HG02588 (cell line): ENCODE measurements around the gene MCF2L.
"Not testable (repeated sequence)": the region's sequence is repeated elsewhere in the genome, so short reads cannot be mapped to it uniquely, and the experiment has no call there.

Source experiments
- ATAC-seq: cut with Tn5 transposase; IDR thresholded peaks from one replicate; pipeline ENCODE4 v1.9.1; 2021; ENCODE audit warnings: mild to moderate bottlenecking, moderate library complexity; ENCODE audit not compliant: unreplicated experiment

Gene MCF2L

DNA sequence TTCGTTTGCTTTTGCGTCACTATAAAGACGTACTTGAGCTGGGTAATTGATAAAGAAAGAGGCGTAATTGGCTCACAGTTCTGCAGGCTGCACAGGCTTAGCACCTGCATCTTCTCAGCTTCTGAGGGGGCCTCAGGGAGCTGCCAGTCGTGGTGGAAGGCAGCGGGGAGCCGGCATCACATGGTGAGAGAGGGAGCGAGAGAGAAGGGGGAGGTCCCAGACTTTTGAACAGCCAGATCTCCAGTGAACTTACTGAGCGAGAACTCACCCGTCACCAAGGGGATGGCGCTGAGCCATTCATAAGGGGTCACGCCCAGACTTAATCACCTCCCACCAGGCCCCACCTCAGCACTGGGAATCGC is 77.8 kb downstream of the MCF2L start:
- no peak for ATAC-seq

DNA sequence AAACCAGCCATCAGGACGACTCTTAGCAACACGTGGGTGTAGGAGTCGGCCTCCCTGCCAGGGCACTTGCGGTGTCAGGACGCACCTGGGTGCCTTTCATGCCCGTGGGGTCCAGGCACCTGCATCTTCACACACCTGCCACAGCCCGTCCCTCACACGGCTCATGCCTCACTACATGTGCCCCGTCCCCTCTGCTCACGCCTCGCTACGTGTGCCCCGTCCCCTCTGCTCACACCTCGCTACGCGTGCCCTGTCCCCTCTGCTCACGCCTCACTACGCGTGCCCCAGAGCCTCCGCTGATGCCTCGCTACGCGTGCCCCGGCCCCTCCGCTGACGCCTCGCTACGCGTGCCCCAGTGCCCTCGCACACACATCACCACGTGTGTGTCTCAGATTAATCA is 78.6 kb downstream of the MCF2L start:
- no peak for ATAC-seq

DNA sequence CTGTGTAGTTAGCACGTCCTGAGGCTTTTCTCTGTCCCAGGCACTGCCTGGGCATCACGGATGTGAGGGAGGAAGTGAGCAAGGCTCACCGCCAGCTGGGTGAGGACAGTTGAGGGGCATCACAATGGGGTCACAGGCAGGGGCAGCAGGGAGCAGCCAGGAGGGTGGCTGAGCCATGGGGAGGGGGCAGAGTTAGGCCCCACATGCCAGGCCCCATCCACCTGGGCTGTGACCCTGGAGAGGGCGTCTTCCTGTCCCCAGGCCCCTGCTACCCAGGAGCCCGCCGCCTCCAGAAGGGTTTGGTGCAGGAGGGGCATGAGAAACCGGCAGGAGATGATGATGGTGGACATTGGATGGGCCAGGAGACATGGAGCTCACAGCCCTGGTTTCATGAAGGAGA is 79.8 kb downstream of the MCF2L start:
- no peak for ATAC-seq

DNA sequence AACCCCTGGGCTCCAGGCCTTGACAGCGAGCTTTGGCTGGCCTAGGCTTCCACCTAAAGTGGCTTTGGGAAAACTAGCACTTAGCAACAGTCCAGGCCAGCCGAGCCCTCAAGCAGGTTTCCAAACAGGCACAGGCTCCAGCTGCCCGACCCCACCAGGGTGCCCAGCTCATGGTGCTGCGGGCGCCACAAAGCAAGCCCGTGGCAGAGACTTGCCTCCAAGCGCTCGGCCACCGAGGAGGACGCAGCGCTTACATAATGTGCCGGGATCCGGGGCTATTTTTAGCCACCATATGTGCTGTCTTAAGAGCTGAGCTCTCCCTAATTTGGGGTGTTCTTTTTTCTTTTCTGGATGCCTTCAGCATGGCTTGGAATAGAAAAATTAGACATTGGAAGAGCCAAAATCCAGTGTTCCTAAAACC is 80.5 kb downstream of the MCF2L start:
- no peak for ATAC-seq

DNA sequence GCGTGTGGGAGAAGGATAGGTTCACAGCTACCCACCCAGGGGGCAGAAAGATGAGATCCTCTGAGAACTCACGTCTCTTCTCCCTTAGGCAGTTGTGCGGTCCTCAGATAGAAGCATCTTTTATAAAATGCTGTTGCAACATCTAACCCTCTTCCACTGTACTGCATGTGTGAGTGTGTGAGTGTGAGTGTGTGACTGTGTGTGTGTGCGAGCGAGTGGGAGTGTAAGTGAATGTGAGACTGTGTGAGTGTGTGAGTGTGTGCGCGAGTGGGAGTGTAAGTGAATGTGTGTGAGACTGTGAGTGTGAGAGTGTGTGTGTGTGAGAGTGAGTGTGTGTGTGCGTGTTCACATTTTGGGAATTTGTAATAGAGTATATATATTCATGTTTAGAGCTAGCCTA is 81.0 kb downstream of the MCF2L start:
- no peak for ATAC-seq

DNA sequence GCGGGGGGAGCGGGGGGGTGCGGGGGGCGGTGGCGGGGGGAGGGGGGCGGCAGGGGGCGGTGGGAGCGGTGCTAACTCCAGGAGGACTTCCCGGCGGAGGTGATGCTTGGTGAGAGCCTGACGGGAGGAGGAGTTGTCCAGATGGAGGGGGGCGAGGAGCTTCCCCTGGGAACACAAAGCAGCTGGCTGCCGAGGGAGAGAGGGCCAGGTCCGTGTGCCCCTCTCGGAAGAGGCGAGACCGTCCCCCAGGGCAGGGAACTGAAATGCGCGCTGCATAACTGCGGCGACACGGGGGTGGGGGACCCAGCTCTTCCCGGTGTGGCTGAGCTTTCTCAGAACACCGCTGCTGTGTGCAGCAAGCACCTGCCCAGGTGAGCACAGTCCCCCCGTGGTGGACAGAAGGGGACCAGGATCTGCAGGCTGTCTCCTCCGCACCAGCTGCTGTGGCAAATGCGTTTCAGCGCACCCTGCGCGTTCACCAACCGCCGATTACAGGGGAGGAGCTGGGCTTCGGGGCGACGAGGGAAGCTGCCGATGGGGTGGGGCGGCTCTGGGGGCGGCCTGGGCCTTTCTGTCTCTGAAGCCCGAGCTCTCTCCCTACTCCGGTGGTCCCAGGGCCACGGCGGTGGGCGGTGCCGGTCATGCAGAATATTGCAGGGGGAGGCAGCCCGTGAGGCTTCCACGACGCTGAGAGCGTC is 81.9 kb downstream of the MCF2L start:
- ATAC-seq = no peak

DNA sequence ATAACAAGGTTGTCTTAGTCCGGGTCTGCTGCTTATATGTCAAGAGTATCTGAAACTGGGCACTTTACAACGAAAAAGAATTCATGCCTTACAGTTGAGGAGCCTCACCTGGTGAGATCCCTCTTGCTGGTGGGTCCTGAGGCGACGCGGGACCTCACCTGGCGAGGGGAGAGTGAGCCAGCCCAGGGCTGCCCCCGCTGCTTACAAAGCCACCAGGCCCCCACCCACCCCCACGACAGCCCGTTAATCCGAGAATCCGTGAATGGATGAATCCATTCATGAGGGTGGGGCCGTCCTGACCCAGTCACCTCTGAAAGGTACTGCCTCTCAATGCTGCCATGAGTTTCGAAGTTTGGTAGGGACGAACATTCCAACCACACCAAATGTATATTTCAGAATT is 82.6 kb downstream of the MCF2L start:
- ATAC-seq = no peak

DNA sequence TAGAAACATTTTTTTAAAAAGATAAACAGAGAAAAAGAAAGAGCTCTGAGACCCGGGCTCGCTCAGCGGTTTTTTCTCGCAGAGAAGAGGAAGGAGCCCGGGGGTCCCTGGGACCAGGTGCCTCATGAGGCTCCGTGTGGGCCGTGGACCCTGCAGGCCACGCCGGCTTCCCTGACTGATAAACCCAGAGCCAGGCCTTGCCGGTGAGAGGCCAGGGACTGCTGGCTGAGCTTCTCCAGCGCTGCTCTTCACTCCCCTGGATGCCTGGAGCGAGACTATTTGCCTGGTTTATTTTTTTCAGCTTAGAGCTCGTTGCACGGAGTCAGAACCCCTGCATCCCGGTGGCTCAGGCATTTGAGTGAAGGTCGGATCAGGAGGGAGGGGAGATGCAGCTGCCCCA is 83.2 kb downstream of the MCF2L start:
- no peak for ATAC-seq

DNA sequence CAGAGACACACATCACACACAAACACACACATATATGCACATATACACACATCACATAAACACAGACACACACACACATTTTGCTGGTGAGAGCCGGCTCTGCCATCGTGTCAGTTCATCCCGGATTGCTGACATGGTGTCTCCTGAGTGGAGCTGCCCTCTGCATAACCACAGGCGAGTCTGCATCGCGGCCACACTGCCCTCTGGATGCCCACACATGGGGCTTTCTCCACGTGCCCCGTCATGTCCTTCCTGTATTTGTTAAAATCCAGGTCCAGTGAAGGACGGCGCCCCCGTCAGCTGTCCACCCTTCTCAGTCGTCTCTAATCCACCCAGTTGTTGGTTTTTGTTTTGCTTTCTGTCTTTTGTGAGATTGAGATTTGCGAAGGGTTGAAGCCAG is 84.0 kb downstream of the MCF2L start:
- ATAC-seq = no peak

DNA sequence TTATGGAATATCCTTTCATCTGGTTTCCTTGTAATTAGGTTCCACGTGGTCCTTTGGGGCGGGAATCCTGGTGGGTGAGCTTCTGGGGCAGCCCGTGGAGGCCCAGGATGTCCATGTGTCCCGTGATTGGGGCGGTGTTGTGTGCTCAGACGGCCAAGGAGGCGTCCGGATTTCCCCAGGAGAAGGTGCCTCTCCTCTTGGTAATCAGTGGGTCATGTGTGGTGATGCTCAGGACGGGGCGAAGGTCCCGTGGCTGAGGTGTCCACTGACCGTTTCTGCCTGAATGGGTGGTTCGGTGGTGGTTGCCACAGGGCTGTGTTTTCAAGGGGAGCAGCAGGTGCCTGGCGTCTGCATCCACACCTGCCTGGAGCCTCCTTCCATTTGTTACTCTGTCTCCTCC is 84.4 kb downstream of the MCF2L start:
- no peak for ATAC-seq

DNA sequence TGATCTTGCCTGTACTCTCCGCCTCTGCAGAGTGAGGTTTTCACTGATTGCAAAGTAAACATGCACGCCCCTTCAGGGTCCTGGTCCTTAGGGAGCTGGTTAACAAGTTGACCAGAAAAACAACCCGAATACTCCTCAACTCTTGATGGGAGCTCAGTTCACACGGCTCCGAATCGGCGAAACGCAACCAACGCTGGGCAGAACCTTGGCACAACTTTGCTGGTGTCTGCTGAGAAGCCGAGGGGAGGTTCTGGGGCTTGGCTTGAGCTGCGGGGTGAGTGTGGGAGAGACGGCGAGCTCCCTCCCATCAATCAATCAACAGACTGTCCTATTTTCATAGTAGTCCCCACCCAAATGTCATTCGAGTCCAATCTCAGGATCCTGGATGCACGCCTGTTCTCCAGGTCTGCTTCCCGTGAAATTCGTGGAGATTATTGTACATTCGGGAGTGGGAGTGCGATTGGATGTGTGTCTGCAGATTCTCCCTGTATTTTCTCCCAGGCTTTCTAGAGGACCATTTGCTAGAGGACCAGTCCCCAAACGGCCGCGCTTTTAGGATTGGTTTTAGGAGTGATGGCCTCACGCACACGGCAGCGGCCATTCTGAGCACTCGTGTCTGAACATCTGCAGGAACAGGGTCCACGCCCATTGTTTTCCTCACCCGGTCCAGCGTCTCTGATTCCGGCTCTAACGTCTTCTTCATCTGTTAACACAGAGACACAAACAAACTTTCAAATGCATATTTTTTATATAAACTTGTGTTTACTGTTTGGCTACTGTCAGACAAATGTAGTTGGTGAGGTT is 85.0 kb downstream of the MCF2L start:
- ATAC-seq = no peak

DNA sequence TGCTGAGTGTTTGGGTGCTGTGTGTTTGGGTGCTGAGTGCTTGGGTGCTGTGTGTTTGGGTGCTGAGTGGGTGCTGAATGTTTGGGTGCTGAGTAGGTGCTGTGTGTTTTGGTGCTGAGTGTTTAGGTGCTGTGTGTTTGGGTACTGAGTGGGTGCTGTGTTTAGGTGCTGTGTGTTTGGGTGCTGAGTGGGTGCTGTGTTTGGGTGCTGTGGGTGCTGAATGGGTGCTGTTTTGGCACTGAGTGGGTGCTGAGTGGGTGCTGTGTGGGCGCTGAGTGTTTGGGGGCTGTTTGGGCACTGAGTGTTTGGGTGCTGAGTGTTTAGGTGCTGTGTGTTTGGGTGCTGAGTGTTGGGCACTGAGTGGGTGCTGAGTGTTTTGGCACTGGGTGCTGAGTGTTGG is 88.1 kb downstream of the MCF2L start:
- ATAC-seq = no peak

DNA sequence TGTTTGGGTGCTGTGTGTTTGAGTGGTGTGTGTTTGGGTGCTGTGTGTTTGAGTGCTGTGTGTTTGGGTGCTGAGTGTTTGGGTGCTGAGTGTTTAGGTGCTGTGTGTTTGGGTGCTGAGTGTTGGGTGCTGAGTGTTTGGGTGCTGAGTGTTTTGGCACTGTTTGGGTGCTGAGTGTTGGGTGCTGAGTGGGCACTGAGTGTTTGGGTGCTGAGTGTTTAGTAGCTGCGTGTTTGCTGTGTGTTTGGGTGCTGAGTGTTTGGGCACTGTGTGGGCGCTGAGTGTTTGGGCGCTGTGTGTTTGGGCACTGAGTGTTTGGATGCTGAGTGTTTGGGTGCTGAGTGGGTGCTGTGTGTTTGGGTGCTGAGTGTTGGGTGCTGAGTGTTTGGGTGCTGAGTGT is 88.5 kb downstream of the MCF2L start:
- not testable (repeated sequence) for ATAC-seq

DNA sequence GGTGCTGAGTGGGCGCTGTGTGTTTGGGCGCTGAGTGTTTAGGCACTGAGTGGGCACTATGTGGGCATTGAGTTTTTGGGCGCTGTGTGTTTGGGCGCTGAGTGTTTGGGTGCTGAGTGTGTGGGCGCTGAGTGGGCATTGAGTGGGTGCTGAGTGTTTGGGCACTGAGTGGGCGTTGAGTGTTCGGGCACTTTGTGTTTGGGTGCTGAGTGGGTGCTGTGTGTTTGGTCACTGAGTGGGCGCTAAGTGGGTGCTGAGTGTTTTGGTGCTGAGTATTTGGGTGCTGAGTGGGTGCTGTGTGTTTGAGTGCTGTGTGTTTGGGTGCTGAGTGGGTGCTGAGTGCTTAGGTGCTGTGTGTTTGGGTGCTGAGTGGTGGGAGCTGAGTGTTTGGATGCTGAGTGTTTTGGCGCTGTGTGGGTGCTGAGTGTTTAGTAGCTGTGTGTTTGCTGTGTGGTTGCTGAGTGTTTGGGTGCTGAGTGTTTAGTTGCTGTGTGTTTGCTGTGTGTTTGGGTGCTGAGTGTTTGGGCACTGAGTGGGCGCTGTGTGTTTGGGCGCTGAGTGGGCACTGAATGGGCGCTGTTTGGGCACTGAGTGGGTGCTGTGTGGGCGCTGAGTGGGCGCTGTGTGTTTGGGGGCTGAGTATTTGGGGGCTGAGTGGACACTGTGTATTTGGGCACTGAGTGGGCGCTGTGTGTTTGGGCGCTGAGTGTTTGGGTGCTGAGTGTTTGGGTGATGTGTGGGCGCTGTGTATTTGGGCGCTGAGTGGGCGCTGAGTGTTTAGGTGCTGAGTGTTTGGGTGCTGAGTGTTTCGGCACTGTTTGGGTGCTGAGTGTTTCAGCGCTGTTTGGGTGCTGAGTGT is 89.3 kb downstream of the MCF2L start:
- ATAC-seq = no peak

DNA sequence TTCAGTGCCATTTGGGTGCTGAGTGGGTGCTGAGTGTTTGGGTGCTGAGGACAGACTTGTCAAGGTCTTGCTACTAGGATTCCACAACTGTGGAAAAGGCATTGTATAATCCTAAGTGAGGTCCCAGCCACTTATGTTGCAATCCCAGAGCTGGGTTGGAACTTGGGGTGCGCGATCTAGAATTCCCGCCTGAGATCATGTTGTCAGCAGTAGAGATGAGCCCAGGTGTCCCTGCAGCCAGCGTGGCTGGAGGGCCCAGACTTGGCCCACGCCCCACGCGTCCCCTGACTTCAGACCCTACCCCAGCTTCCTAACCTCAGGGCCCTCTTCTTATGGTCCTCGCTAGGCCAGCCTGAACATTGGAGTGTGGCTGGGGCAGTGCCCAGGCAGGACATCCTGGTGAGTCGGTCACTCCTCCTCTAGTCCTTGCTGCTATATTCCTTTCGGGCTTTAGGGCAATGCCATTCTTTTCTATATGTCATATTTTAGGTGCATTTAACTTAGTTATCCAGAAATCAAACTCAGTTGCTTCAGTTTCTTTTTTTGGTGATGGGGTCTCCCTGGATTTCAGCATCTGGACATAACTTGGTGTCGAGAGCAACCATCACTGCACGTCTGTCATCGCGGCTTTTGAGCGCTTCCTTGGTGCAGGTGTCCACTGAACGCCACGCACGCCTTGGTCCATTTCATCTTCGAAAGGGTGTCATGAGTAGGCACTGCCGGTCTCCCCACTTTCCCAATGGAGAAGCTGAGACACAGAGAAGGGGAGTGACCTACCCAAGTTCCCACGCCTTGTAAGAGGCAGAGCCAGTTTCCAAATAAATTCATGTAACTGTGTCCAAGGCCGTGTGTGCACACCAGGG is 90.2 kb downstream of the MCF2L start:
- no peak for ATAC-seq

DNA sequence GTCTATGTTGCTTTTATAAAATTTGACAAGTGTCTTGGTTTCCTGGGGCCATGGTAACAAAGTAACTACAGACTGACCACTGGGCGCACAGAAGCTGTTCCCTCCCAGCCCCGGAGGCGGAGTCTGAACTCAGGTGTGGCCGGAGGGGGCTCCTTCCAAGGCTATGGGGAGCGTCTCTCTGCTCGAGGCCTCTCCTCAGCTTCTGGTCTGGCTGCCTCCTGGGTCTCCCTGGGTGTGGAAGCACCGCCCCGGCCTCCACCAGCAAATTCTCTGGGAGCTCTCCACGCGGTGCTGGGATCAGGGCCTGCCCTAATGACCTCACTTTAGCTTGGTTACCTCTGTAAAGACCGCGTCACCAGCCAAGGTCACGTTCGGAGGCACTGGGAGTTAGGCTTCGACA is 90.9 kb downstream of the MCF2L start:
- ATAC-seq = no peak

DNA sequence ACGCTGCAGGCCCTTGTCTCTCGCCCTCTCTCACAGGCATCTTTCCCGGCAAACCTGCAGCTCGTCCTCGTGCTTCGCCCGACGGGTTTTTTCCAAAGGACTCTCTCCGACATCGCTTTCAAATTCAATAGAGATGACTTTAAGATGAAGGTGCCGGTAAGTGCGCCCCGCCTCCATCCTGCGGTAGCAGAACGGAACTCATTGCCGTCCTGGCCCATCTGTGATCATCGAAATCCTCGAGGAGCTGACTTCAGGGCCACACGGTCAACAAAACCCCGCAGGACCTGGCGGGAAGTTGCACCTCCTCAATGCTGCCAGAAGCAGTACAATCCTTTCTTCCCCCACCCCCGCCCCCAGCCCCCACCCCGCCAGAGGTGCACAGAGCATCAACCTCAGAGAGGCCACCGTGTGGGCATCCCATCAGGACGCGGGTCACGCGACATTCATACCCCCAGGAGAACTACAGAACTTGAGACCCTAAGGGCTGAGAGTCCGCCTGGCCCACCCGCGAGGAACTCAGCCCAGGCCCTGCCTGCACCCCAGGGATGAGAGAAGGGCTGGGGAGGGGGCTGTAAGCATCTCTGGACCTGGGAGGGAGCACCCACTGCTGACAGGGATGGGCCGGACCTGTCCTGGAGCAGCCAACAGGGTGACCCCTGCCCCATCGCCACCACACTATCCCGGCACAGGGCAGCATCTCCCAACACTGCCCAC is 91.7 kb downstream of the MCF2L start:
- ATAC-seq = no peak

DNA sequence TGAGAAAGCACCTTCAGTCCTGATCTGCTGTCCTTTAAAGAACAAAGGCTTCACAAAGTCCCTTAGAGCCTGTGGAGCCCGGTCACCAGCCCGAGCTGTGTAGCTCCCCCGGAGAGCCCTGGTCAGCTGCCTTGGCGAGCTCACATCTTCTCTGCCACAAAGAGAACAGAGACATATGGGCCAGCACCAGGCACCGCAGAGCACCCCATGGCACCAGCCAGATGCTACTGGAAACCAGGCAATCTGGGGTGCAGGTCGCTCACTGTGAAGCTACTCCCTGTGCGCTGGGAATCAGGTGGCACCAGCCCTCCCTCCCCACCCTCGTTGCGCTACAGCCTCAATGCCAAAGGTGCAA is 92.2 kb downstream of the MCF2L start:
- ATAC-seq = no peak

DNA sequence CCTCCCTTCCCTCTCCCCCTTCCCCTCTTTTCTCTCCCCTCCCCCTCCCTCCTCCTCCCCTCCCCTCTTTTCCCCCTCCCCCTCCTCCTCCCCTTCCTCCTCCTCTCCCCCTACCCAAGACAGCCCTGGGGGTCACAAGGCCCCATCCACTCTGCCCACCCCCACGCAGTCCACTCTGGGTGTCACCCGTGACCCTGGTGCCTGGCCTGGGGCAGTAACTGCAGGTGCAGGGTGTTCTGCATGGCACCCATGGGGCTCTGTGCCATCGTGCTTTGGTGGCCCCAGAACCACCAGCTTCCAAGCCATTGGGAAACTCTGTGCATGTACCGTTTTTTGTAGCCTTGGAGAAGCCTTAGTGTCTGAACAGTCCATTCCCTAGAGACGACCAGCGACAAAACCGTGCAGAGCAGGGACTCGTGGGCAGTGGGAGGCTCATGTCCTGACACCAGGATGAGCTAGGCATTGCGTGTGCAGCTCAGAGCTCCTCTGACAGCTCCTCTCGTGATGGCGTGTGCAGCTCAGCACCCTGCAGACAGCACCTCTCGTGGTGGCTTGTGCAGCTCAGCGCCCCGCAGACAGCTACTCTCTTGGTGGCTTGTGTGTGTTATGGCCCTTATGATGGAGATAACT is 92.9 kb downstream of the MCF2L start:
- no peak for ATAC-seq

DNA sequence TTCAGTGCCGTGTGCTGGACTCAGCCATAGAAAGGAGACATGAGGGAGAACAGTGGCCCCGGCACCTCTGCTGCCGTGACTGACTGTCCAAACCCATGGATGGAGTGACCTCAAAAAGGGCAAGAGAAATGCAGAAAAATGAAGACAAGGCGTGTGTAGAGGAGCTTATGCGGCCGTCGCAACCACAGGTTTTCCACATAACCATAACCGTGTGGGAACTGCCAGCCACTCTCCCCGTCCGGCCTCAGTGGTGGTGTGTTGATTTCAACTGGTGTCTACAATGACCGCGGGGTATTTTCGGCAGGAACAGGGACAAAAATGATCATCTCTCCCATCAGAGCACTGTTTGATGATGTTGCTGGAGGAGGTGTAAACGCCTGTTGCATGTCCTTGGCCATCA is 93.7 kb downstream of the MCF2L start:
- no peak for ATAC-seq
